Thyroid gland (tissue), 4 donors: ENCODE measurements around the gene KLHL28. TPM values are rescaled to one million over a fixed set of nuclear protein-coding genes. Genes with fewer than 3 reads are reported as not detected.

Source experiments
- DNase-seq, 2 donors: peaks; one replicate each; pipeline ENCODE4 v3.0.0-alpha.2; 2019
- H3K27ac ChIP-seq, 3 donors: fragments of 200-600 bp; sonication (generic); 1 replicate in 2 of 3; 2 replicates in 1 of 3; pipeline ENCODE4 v1.5.1; 2016 to 2019; ENCODE audit warnings: mild to moderate bottlenecking in 1 of 3, moderate library complexity in 1 of 3
- H3K27me3 ChIP-seq: fragments of 200-600 bp; sonication (generic); one replicate; pipeline ENCODE4 v1.5.1; 2019
- H3K36me3 ChIP-seq, 2 donors: fragments of 200-600 bp; sonication (generic); one replicate each; pipeline ENCODE4 v1.5.1; 2016 to 2019
- H3K4me1 ChIP-seq, 2 donors: fragments of 200-600 bp; sonication (generic); one replicate each; pipeline ENCODE4 v1.5.1; 2017 to 2019
- H3K4me3 ChIP-seq, 3 donors: fragments of 200-600 bp; sonication (generic); replicated peaks in 1 of 3; 1 replicate in 2 of 3; 2 replicates in 1 of 3; pipeline ENCODE4 v1.5.1; 2016; ENCODE audit warnings: mild to moderate bottlenecking in 1 of 3
- H3K9me3 ChIP-seq: fragments of 200-600 bp; sonication (generic); one replicate; pipeline ENCODE4 v1.5.1; 2017
- POLR2A ChIP-seq, 2 donors: fragments of 450-650 bp; IDR thresholded peaks; one replicate each; pipeline ENCODE4 v1.6.1; 2017; ENCODE audit warnings: antibody characterized with exemption in 2 of 2, mild to moderate bottlenecking in 2 of 2, moderate library complexity in 1 of 2
- WGBS, 2 donors: methylation state at CpG; one replicate each; pipeline ENCODE4 v1.1.5; 2017; 5-methylcytosine and 5-hydroxymethylcytosine counted together
- intact Hi-C: fragments of 100-400 bp; cut with DNase I; formaldehyde crosslinking; loops from one replicate; pipeline ENCODE4 v1.15.1; 2023
- total RNA-seq, 4 donors: library from RNA; depleted of rRNA; stranded (reverse); fragments of >200 nt; gene quantifications; one replicate each; pipeline ENCODE4 v1.2.3, GENCODE V29; 2016
- TF ChIP-seq, protein P1 (sequence below), 6 experiments: fragments of 200-600 bp in 3 of 6; fragments of 450-650 bp in 3 of 6; sonication (generic) in 3 of 6; IDR thresholded peaks; one replicate each; pipeline ENCODE4 v1.5.1; 2016 to 2019; ENCODE audit warnings: antibody characterized with exemption in 6 of 6, mild to moderate bottlenecking in 2 of 6, inconsistent platforms in 1 of 6, moderate library complexity in 1 of 6

Gene KLHL28
- total RNA-seq, 4 donors from 2014 or later, result 12.0 to 21.0 (median 13.3) TPM

DNA sequence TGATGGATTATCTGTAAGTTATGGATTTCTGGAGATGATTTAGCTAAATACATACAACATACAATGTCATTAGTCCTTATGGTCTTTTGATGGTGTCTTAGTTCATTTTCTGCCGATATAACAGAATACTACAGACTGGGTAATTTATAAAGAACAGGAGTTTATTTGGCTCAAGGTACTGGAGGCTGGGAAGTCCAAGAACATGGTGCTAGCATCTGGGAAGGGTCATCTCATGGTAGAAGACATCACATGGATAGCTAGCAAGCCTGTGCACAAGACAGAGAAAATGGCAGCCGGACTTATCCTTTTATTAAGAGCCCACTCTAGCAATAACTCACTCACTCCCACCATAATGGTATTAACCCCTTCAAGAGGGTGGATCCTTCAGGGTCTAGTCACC lies 24.2 kb downstream of the KLHL28 start:
- 99 to 100% methylated on average over 2 of the region's 2 CpGs for WGBS, 2 donors
- H3K4me3 ChIP-seq, result no peak overlapping the region

GRCh38 chr14:44935155-44935554 lies 26.6 kb downstream of the KLHL28 start:
- intact Hi-C loops, result no loop called here
- H3K27ac ChIP-seq, result no peak overlapping the region
- H3K4me3 ChIP-seq, result no peak overlapping the region
- H3K9me3 ChIP-seq, result no peaks in the 10 kb centered on the region
- 89 to 93% methylated on average over 2 of the region's 2 CpGs for WGBS, 2 donors
- H3K36me3 ChIP-seq, result no peaks in the 10 kb centered on the region
- DNase-seq, result no peak
- TF ChIP-seq, protein P1, sequence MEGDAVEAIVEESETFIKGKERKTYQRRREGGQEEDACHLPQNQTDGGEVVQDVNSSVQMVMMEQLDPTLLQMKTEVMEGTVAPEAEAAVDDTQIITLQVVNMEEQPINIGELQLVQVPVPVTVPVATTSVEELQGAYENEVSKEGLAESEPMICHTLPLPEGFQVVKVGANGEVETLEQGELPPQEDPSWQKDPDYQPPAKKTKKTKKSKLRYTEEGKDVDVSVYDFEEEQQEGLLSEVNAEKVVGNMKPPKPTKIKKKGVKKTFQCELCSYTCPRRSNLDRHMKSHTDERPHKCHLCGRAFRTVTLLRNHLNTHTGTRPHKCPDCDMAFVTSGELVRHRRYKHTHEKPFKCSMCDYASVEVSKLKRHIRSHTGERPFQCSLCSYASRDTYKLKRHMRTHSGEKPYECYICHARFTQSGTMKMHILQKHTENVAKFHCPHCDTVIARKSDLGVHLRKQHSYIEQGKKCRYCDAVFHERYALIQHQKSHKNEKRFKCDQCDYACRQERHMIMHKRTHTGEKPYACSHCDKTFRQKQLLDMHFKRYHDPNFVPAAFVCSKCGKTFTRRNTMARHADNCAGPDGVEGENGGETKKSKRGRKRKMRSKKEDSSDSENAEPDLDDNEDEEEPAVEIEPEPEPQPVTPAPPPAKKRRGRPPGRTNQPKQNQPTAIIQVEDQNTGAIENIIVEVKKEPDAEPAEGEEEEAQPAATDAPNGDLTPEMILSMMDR (IDR thresholded peaks at IDR 0.05), result no peak
- no peak for TF ChIP-seq POLR2A (IDR thresholded peaks at IDR 0.05)
- H3K27me3 ChIP-seq, result no peaks in the 10 kb centered on the region
- no peaks in the 10 kb centered on the region for H3K4me1 ChIP-seq

More for the DNA sequence above, 24.2 kb downstream of the KLHL28 start:
- intact Hi-C loops, result no loop called here
- TF ChIP-seq, protein P1 (IDR thresholded peaks at IDR 0.05), result no peak
- no peak for TF ChIP-seq POLR2A (IDR thresholded peaks at IDR 0.05)
- no peak for DNase-seq
- no peaks in the 10 kb centered on the region for H3K4me1 ChIP-seq
- no peaks in the 10 kb centered on the region for H3K9me3 ChIP-seq
- H3K36me3 ChIP-seq, result peaks cover 0 to 3% of the 10 kb centered on the region in 2 donors
- H3K27ac ChIP-seq, result no peak overlapping the region
- no peaks in the 10 kb centered on the region for H3K27me3 ChIP-seq

DNA sequence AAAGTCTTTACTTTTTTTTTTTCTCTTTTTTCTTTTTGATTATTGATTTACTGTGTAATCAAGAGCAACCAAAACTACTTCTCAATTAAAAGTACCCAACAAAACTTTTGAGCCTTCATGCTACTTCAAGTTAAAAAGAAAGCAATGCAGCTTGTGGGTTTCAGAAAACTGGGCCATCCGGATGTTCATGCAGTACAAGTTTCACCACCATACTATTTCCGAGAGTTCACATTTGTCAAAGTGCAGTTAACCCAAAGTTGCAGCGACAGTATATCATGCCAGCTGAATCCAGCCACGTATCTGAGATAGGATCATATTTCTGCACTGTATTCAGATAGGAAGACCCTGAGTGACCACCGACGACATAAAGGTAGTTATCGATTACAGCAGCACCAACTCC lies 33.0 kb downstream of the KLHL28 start:
- intact Hi-C loops, result no loop called here
- no peaks in the 10 kb centered on the region for H3K9me3 ChIP-seq
- WGBS, 2 donors, result 88 to 92% methylated on average over 7 of the region's 7 CpGs
- H3K27me3 ChIP-seq, result no peaks in the 10 kb centered on the region
- no peaks in the 10 kb centered on the region for H3K36me3 ChIP-seq
- no peaks in the 10 kb centered on the region for H3K4me1 ChIP-seq
- no peak overlapping the region for H3K27ac ChIP-seq
- H3K4me3 ChIP-seq, result no peak overlapping the region
- TF ChIP-seq POLR2A (IDR thresholded peaks at IDR 0.05), result no peak
- TF ChIP-seq, protein P1 (IDR thresholded peaks at IDR 0.05), result no peak
- DNase-seq, result no peak

DNA sequence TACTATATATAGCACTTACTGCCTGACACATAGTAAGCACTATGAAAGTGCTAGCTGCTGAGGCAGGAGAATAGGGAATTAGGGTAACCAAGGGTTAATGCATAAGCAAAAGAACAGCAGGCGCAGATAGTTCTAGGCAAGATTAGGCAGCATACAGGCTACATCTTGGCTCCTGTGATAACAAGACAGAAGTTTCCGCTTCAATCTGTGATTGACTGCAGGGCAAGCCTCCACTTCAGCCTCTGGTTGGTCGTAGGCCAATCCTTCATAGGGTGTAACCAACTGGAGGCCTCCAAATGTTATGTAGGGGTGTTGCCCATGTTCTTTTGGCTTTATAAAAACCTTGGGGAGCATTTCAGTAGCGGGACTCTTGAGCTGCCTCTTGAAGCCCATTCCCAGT lies 46.9 kb downstream of the KLHL28 start:
- no peak overlapping the region for H3K27ac ChIP-seq
- intact Hi-C loops, result loop anchor here (5.0 kb wide), 2 partner anchors 222 to 352 kb away; partner anchors contain the start of gene FANCM
- 22 to 32% methylated on average over 4 of the region's 4 CpGs for WGBS, 2 donors
- H3K36me3 ChIP-seq, result no peaks in the 10 kb centered on the region
- H3K27me3 ChIP-seq, result no peaks in the 10 kb centered on the region
- TF ChIP-seq, protein P1 (IDR thresholded peaks at IDR 0.05), result no peak
- no peak for TF ChIP-seq POLR2A (IDR thresholded peaks at IDR 0.05)
- peak; percentile 67 to 75 for DNase-seq
- peaks cover 3 to 14% of the 10 kb centered on the region in 2 donors for H3K4me1 ChIP-seq
- H3K4me3 ChIP-seq, result no peak overlapping the region
- H3K9me3 ChIP-seq, result no peaks in the 10 kb centered on the region

DNA sequence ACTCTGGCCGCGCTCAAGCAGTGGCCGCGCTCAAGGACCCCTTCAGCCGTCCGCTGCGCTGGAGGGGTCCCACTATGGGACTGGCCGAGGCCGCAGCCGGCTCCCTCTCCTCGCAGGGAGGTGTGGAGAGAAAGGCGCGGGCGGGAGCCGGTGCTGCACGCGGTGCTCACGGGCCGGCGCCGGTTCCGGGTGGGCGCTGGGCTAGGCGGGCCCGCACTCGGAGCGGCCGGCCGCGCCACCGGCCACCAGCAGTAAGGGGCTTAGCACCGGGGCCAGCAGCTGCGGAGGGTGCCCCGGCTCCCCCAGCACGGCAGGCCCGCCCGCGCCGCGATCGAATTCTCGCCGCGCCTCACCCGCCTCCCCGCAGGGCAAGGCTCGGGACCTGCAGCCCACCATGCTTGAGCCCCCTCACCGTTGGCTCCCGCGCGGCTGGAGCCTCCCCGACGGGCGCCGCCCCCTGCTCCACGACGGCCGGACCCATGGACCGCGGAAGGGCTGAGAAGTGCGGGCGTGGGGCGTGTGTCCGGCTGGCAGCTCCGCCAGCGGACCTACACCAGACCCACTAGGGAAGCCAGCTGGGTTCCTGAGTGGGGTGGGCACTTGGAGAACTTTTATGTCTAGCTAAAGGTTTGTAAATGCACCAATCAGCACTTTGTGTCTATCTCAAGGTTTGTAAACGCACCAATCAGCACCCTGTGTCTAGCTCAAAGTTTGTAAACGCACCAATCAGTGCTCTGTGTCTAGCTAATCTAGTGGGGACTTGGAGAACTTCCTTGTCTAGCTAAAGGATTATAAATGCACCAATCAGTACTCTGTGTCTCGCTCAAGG lies 49.5 kb downstream of the KLHL28 start:
- 34 to 35% methylated on average over 15 to 25 of the region's 69 CpGs for WGBS, 2 donors
- DNase-seq, result peak in 1 of 2 donors; percentile 10
- H3K36me3 ChIP-seq, result no peaks in the 10 kb centered on the region
- H3K27ac ChIP-seq, result no peak overlapping the region
- H3K4me1 ChIP-seq, result peaks cover 3 to 14% of the 10 kb centered on the region in 2 donors
- no peaks in the 10 kb centered on the region for H3K9me3 ChIP-seq
- no peaks in the 10 kb centered on the region for H3K27me3 ChIP-seq
- intact Hi-C loops, result loop anchor here (5.0 kb wide), 2 partner anchors 225 to 355 kb away; partner anchors contain the start of gene FANCM
- H3K4me3 ChIP-seq, result peak overlapping the region in 2 of 3 donors; percentile 15 to 44
- TF ChIP-seq, protein P1 (IDR thresholded peaks at IDR 0.05), result no peak
- no peak for TF ChIP-seq POLR2A (IDR thresholded peaks at IDR 0.05)
